Stimulated activated CD8-positive, alpha-beta memory T cell treated with anti-CD3 and anti-CD28 coated beads, Interleukin-12 subunit alpha, Interleukin-12 subunit beta, amount 100 ng/mL, for 24 hours (primary cell): ENCODE data around the gene IGLL5.
"Not testable (repeated sequence)": the region's sequence is repeated elsewhere in the genome, so short reads cannot be mapped to it uniquely, and the experiment has no call there.

Experiments used
- DNase-seq: peaks from one replicate; pipeline ENCODE4 v3.0.0-alpha.2; 2020; ENCODE audit errors: extremely low read depth

IGLL5 gene

GRCh38 chr22:22914726-22915669 is 27.4 kb downstream of the IGLL5 start:
- no peak for DNase-seq

- DNase-seq: no peak
These were observed 28.0 kb downstream of the IGLL5 start for GRCh38 chr22:22915670-22916035.

- DNase-seq: no peak
These were observed 28.8 kb downstream of the IGLL5 start for GRCh38 chr22:22916215-22916951.

GRCh38 chr22:22916952-22917290 is 29.3 kb downstream of the IGLL5 start:
- DNase-seq: no peak

- no peak for DNase-seq
These were observed 29.8 kb downstream of the IGLL5 start for GRCh38 chr22:22917377-22917776.

GRCh38 chr22:22918297-22918965 is 30.8 kb downstream of the IGLL5 start:
- DNase-seq: no peak

- no peak for DNase-seq
These were observed 31.4 kb downstream of the IGLL5 start for GRCh38 chr22:22919041-22919440.

- DNase-seq: no peak
These were observed 32.6 kb downstream of the IGLL5 start for GRCh38 chr22:22920104-22920654.

- DNase-seq: no peak
These were observed 33.4 kb downstream of the IGLL5 start for GRCh38 chr22:22920910-22921550.

- DNase-seq: no peak
These were observed 34.0 kb downstream of the IGLL5 start for GRCh38 chr22:22921575-22921974.

- DNase-seq: not testable (repeated sequence)
These were observed 34.7 kb downstream of the IGLL5 start for GRCh38 chr22:22922092-22922953.

- no peak for DNase-seq
These were observed 35.3 kb downstream of the IGLL5 start for GRCh38 chr22:22922954-22923319.

GRCh38 chr22:22923379-22923778 is 35.8 kb downstream of the IGLL5 start:
- DNase-seq: no peak

- no peak for DNase-seq
These were observed 36.3 kb downstream of the IGLL5 start for GRCh38 chr22:22923930-22924329.

- no peak for DNase-seq
These were observed 36.9 kb downstream of the IGLL5 start for GRCh38 chr22:22924369-22925145.

- DNase-seq: no peak
These were observed 37.7 kb downstream of the IGLL5 start for GRCh38 chr22:22925146-22925804.

- DNase-seq: no peak
These were observed 38.3 kb downstream of the IGLL5 start for GRCh38 chr22:22925805-22926369.

- no peak for DNase-seq
These were observed 39.0 kb downstream of the IGLL5 start for GRCh38 chr22:22926370-22927195.
